ENCODE results near the gene FHDC1. TPM values are rescaled to one million over a fixed set of nuclear protein-coding genes. Genes with fewer than 3 reads are reported as not detected.

FHDC1 gene
- total RNA-seq, 1 experiment from 2014 or later = 0.07 TPM

GRCh38 chr4:152983774-152984411, 47.8 kb downstream of the FHDC1 start:
- DNase-seq = peak; percentile 21
- no peak overlapping the region for H3K4me3 ChIP-seq
- no peaks in the 10 kb centered on the region for H3K27me3 ChIP-seq
- H3K9me3 ChIP-seq = no peaks in the 10 kb centered on the region
- no peaks in the 10 kb centered on the region for H3K36me3 ChIP-seq

- no peak for DNase-seq
- H3K9me3 ChIP-seq = no peaks in the 10 kb centered on the region
- no peak overlapping the region for H3K4me3 ChIP-seq
- H3K27me3 ChIP-seq = no peaks in the 10 kb centered on the region
- no peaks in the 10 kb centered on the region for H3K36me3 ChIP-seq
Measured at GRCh38 chr4:152988721-152989553, 52.8 kb downstream of the FHDC1 start.

- Histone ChIP-seq H3K9me3 (no peaks in the 10 kb centered on the region), H3K4me3 (no peak overlapping the region), H3K27me3 (no peaks in the 10 kb centered on the region), H3K36me3 (no peaks in the 10 kb centered on the region)
- no peak for DNase-seq
Measured at GRCh38 chr4:152989554-152989970, 53.4 kb downstream of the FHDC1 start.

GRCh38 chr4:152990471-152991131, 54.5 kb downstream of the FHDC1 start:
- H3K4me3 ChIP-seq = no peak overlapping the region
- DNase-seq = no peak
- no peaks in the 10 kb centered on the region for H3K36me3 ChIP-seq
- no peaks in the 10 kb centered on the region for H3K9me3 ChIP-seq
- no peaks in the 10 kb centered on the region for H3K27me3 ChIP-seq

- Histone ChIP-seq H3K27me3 (no peaks in the 10 kb centered on the region), H3K36me3 (no peaks in the 10 kb centered on the region), H3K9me3 (no peaks in the 10 kb centered on the region), H3K4me3 (no peak overlapping the region)
- DNase-seq = no peak
Measured at GRCh38 chr4:152991398-152991797, 55.3 kb downstream of the FHDC1 start.

- H3K27me3 ChIP-seq = no peaks in the 10 kb centered on the region
- no peaks in the 10 kb centered on the region for H3K36me3 ChIP-seq
- H3K4me3 ChIP-seq = no peak overlapping the region
- H3K9me3 ChIP-seq = no peaks in the 10 kb centered on the region
- DNase-seq = no peak
Measured at GRCh38 chr4:152992027-152992426, 55.9 kb downstream of the FHDC1 start.

- Histone ChIP-seq H3K27me3 (no peaks in the 10 kb centered on the region), H3K4me3 (no peak overlapping the region), H3K36me3 (no peaks in the 10 kb centered on the region), H3K9me3 (no peaks in the 10 kb centered on the region)
- no peak for DNase-seq
Measured at GRCh38 chr4:152992466-152992865, 56.3 kb downstream of the FHDC1 start.

GRCh38 chr4:152994038-152994437, 57.9 kb downstream of the FHDC1 start:
- H3K27me3 ChIP-seq = no peaks in the 10 kb centered on the region
- H3K4me3 ChIP-seq = no peak overlapping the region
- H3K36me3 ChIP-seq = no peaks in the 10 kb centered on the region
- H3K9me3 ChIP-seq = no peaks in the 10 kb centered on the region
- no peak for DNase-seq

GRCh38 chr4:152996111-152996571, 60.0 kb downstream of the FHDC1 start:
- no peaks in the 10 kb centered on the region for H3K27me3 ChIP-seq
- no peak overlapping the region for H3K4me3 ChIP-seq
- no peaks in the 10 kb centered on the region for H3K36me3 ChIP-seq
- H3K9me3 ChIP-seq = no peaks in the 10 kb centered on the region
- DNase-seq = no peak

- H3K9me3 ChIP-seq = no peaks in the 10 kb centered on the region
- H3K4me3 ChIP-seq = no peak overlapping the region
- DNase-seq = no peak
- H3K27me3 ChIP-seq = no peaks in the 10 kb centered on the region
- H3K36me3 ChIP-seq = no peaks in the 10 kb centered on the region
Measured at GRCh38 chr4:152996672-152997071, 60.5 kb downstream of the FHDC1 start.

GRCh38 chr4:152997288-152997687, 61.2 kb downstream of the FHDC1 start:
- H3K4me3 ChIP-seq = no peak overlapping the region
- DNase-seq = no peak
- no peaks in the 10 kb centered on the region for H3K36me3 ChIP-seq
- H3K27me3 ChIP-seq = no peaks in the 10 kb centered on the region
- no peaks in the 10 kb centered on the region for H3K9me3 ChIP-seq

- no peak for DNase-seq
- Histone ChIP-seq H3K27me3 (no peaks in the 10 kb centered on the region), H3K36me3 (no peaks in the 10 kb centered on the region), H3K4me3 (no peak overlapping the region), H3K9me3 (no peaks in the 10 kb centered on the region)
Measured at GRCh38 chr4:152997771-152998487, 61.8 kb downstream of the FHDC1 start.

GRCh38 chr4:152998861-152999260, 62.7 kb downstream of the FHDC1 start:
- no peaks in the 10 kb centered on the region for H3K27me3 ChIP-seq
- H3K9me3 ChIP-seq = no peaks in the 10 kb centered on the region
- H3K36me3 ChIP-seq = no peaks in the 10 kb centered on the region
- no peak overlapping the region for H3K4me3 ChIP-seq
- no peak for DNase-seq

GRCh38 chr4:152999346-153000075, 63.4 kb downstream of the FHDC1 start:
- H3K36me3 ChIP-seq = no peaks in the 10 kb centered on the region
- no peak for DNase-seq
- no peaks in the 10 kb centered on the region for H3K27me3 ChIP-seq
- no peaks in the 10 kb centered on the region for H3K9me3 ChIP-seq
- no peak overlapping the region for H3K4me3 ChIP-seq

GRCh38 chr4:153000076-153000420, 63.9 kb downstream of the FHDC1 start:
- Histone ChIP-seq H3K9me3 (no peaks in the 10 kb centered on the region), H3K27me3 (no peaks in the 10 kb centered on the region), H3K4me3 (no peak overlapping the region), H3K36me3 (no peaks in the 10 kb centered on the region)
- DNase-seq = no peak

GRCh38 chr4:153001626-153002025, 65.5 kb downstream of the FHDC1 start:
- H3K4me3 ChIP-seq = no peak overlapping the region
- no peaks in the 10 kb centered on the region for H3K9me3 ChIP-seq
- H3K27me3 ChIP-seq = no peaks in the 10 kb centered on the region
- H3K36me3 ChIP-seq = no peaks in the 10 kb centered on the region
- no peak for DNase-seq

Data from MG63 (cell line).